Measurements from ENCODE around the gene MBD5.

Gene MBD5

GRCh38 chr2:148013876-148014275 is 7.0 kb upstream of the MBD5 start:
- TF ChIP-seq CTCF (IDR thresholded peaks at IDR 0.05; ENCODE audit: extremely low read depth, missing control alignments), result no peak
- DNase-seq (ENCODE audit: low spot score), result no peak

- TF ChIP-seq CTCF (IDR thresholded peaks at IDR 0.05; ENCODE audit: extremely low read depth, missing control alignments), result no peak
- DNase-seq (ENCODE audit: low spot score), result no peak
Observed at GRCh38 chr2:148014616-148015015, 6.3 kb upstream of the MBD5 start.

GRCh38 chr2:148020111-148021058 is 506 bp upstream of the MBD5 start, which contains the start of gene ORC4:
Gene ORC4 (minus strand): TSS chr2:148020737. CDS start chr2:147975958, 44,779 bp downstream.
- peak; percentile 9 for TF ChIP-seq CTCF (IDR thresholded peaks at IDR 0.05; ENCODE audit: extremely low read depth, missing control alignments)

GRCh38 chr2:148021886-148022285 is 995 bp downstream of the MBD5 start:
- DNase-seq (ENCODE audit: low spot score), result no peak
- TF ChIP-seq CTCF (IDR thresholded peaks at IDR 0.05; ENCODE audit: extremely low read depth, missing control alignments), result no peak

More at GRCh38 chr2:148020111-148021058, 506 bp upstream of the MBD5 start, which contains the start of gene ORC4:
- peak; percentile 84 for DNase-seq (ENCODE audit: low spot score)

GRCh38 chr2:148022351-148022750 is 1.5 kb downstream of the MBD5 start:
- TF ChIP-seq CTCF (IDR thresholded peaks at IDR 0.05; ENCODE audit: extremely low read depth, missing control alignments), result no peak
- DNase-seq (ENCODE audit: low spot score), result no peak

- TF ChIP-seq CTCF (IDR thresholded peaks at IDR 0.05; ENCODE audit: extremely low read depth, missing control alignments), result no peak
- DNase-seq (ENCODE audit: low spot score), result no peak
Observed at GRCh38 chr2:148022882-148023281, 2.0 kb downstream of the MBD5 start.

GRCh38 chr2:148023861-148024260 is 3.0 kb downstream of the MBD5 start:
- peak; percentile 15 for DNase-seq (ENCODE audit: low spot score)
- TF ChIP-seq CTCF (IDR thresholded peaks at IDR 0.05; ENCODE audit: extremely low read depth, missing control alignments), result no peak

Data from GM20000 (cell line).